GM19438 (cell line): ENCODE measurements around the gene CFAP57.

Experiments used
- ATAC-seq: cut with Tn5 transposase; IDR thresholded peaks from one replicate; pipeline ENCODE4 v1.9.1; 2021; ENCODE audit warnings: low read depth; ENCODE audit not compliant: unreplicated experiment

Gene CFAP57

DNA sequence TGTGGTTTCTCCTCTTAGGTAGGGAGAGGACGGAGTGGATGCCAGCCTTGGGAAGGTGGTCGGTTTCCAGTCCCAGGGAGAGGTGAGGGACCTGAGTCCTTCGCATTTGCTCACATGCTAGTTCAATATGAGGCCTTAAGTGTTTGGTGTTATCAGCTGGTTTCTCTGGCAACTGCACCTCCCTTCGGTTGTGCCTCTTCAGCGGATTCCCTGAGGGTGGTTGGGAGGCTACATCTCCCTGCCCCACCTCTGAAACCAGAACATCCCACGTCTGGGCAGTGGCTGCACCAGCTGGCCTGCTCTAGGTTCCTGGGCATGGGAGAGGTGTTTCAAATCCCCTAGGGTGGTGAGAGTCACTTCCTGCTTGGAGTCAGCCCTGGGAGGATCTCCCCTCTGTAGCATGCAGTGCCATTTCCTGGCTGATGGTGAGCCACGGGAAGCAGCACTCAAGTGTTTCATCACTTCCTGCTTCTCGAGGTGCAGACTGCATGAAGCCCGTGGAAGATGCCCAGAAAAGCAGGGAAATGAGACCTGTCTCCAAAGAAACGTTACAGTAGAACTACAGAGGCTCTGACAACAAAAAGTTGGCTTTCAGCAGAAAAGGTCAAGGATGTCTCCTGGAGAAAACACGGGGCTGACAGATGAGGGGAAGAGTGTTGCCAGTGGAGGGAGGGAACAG lies 102.1 kb downstream of the CFAP57 start:
- no peak for ATAC-seq

DNA sequence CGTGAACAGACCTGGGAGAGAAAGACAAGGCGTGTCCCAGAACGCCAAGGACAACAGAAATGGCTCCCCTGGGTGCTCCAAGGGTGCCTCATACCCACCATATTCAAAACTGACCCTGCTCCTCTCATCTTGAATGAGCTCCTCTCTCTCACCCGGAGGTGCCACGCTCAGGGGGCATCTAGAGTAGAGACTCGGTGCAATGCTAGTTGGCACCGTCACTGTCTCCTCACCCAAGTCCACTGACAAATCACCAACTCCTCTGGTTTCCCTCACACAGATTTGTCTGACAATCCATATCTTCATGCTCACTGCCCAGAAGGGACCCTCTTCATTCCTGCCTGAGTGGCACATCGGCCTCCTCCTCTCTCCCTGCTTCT lies 102.7 kb downstream of the CFAP57 start:
- ATAC-seq = no peak

DNA sequence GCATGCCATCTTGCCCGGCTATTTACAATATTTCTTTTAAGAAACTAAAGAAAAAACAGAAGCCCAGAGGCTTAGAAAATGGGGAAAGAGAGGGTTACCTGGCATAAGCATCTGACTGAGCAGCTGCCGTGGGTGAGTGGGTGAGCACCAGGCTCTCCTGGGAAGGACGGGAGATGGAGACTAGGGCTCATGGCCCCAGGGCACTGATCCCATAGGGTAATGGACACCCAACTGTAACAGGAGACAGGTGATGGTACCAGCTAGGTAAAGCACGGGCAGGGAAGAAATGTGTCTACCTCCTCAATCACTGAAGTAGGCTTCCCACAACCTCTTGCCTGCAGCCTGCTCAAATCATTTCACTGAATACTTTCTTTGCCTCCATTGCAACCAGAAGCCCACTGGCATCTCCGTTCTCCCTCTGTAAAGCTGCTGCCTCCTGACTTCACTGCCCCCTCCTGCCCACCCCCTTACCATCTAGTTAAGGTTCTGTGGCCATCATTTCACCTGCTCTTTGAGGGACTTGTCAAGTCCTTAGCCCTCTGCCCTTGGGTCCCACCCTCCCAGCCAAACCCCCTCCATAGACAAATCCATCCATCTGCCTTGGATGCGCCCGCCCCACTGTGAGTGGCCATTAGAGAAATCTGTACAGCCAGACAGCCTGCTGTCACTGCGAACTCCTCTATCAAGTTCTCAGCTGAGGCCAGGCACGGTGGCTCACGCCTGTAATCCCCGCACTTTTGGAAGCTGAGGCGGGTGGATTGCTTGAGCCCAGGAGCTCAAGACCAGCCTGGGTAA lies 103.9 kb downstream of the CFAP57 start:
- ATAC-seq = no peak

DNA sequence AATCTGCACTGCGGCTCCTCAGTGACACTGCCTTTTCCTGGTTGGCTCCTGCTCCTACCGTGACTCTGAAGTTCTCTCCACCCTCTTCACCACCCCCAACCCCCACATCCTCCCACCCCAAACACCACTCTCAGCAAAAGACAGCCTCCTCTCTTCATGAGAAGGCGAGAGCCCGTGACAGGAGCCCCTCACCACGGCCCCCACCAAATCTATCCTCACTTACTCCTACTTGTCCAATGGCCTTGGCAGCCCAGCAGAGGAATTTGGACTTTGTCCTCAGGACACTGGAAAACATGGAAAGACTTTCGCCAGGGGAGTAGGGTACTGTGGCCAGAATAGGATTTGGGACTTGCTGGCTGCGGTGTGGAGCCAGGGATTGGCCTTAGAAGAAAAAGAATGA lies 104.5 kb downstream of the CFAP57 start:
- no peak for ATAC-seq

DNA sequence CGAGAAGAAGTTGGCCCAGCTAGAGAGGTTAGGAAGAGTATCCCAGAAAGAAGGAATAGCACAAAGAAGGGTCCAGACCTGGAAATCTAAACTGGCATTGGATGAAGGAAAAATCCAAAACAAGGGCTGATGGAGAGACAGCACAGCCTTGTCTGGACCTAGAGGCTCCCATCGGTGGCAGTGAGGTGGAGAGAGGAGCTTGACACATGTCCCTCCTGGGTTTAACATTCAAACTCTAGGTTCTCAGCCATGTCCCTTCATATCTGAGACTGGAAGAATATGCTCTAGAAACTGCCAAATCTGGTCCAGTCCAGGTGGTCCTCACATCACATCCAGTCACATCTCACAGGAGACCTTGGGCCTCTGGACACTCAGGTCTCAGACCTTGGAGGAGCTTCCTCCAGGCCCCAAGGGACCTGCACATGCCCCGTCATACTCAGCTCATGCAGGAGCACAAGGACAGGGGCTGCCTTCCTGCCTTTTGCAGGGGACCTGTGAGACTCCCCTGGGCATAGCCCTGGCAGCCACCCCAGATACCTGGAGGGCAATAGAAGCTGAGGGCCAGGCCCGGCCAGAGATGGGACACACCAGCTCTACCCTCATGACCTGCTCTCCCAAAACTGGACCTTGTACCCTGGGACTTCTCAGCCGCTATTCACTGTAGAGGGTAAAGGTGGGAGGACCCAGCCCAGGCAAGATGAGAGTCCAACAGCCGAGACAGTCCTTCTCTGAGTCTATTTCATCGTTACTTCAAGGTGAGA lies 105.2 kb downstream of the CFAP57 start:
- ATAC-seq = no peak

DNA sequence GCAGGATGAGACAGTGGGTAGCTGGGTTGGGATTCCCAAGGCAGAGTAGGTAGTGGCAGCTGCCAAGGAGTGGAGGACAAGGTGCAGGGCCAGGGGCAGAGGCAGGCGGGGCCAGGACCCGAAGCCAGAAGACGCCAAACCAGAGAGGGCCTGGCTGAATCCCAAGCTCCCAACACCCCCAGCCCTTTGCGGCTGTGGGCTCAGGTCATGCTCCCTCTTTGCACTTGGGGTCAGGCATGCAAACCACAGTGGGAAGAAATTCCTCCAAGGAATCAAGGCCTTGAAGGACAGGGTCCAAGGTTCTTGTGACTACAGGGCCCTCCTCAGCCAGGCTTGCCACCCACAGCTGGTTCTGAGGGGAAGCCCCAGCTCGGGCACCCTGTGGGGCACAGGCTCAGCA lies 107.0 kb downstream of the CFAP57 start:
- ATAC-seq = no peak

DNA sequence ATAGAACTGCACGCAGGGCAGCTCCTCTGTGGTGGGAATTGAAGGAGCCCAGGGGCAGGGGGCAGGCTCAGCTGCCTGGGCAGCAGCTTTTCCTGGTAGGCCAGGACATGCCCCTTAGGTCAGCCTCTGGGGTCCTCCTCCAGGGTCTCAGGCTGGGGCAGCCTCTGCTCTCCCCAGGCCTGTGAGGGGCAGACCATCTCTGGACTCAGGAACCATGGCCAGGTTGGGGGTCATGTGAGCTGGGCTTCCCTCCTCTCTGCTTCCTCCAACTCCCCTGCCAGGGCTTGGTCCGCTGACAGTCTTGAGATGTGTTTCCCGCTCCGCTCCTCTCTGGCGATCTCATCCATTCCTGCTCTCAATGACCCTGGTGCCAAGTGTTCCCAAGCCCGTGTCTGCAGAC lies 107.5 kb downstream of the CFAP57 start:
- ATAC-seq = no peak

DNA sequence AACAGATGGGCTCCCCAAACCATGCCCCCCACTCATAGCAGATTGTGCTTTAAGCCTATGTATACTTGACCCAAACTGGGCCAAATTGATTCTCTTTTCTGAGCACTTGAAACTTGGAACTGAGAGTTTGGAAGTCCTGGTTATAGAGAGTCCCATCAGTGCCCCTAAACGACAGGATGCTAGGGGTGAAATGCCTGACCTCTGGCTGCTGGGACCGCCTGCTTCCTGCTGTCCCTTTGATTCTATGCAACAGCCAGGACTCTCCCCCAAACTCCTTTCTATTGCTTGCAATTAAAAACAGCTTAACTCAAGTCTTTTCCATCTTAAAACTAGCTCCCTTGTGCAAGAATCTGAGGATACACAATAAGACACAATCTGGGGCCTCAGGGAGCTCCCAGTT lies 108.6 kb downstream of the CFAP57 start:
- ATAC-seq = no peak

DNA sequence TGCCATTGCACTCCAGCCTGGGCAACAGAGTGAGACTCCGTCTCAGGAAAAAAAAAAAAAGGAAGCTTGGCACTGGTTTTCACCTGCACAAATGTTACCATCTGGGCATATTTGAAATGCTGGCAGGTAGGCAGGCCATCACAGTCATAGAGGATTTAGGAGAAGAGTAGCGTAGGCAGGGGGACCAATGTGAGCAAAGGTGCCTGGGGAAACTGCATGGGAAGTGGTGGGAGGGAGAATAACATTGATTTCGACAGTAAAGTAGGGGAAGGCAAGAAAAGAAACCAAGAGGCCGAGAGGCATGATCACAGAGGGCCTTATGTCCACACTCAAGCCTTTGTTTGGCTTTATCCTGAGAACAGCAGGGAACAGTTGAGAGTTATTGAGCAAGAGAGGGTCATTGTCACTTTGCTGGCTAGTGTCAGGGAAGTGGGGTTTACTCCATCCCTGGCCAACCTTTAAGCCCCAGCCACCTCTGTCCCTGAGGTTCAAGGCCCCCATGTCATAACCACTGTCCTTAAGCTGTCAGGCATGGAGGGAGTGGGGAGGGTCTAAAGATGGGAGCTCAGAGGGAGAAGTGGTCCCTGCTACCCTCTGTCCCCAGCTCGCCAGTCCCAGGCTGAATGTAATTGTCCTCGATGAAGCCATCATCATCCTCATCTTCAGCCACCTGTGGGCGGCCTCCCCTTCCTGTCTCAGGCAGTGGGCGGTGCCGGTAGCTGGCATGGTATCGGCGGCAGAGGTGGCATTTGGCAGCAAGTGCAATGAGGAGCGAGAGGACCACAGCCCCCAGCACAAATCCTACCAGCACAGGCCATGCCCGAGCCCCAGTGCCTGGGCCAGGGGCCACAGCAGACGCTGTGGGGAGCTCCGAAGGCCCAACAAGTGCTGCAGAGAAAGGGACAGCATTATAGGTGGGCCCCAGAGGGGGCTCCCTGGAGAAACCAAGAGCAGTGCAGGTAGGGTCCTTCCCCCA lies 110.4 kb downstream of the CFAP57 start:
- ATAC-seq = no peak

DNA sequence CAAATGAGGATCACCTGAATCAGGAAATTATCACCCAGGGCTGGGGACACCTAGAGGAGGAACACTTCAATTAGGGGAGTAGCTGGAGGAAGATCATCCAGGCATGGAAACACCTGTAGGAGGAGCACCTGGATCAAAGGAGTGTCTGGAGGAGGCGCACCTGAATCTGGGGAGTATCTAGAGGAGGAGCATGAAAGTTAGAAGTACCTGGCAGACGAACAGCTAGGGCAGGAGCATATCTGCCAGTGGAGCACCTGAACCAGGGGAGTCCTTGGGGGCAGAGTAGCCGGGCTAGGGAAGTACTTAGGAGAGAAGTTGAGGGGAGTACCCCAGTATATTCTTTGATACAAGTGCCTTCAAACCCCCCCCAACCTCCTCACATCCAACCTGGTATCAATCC lies 111.9 kb downstream of the CFAP57 start:
- ATAC-seq = no peak

DNA sequence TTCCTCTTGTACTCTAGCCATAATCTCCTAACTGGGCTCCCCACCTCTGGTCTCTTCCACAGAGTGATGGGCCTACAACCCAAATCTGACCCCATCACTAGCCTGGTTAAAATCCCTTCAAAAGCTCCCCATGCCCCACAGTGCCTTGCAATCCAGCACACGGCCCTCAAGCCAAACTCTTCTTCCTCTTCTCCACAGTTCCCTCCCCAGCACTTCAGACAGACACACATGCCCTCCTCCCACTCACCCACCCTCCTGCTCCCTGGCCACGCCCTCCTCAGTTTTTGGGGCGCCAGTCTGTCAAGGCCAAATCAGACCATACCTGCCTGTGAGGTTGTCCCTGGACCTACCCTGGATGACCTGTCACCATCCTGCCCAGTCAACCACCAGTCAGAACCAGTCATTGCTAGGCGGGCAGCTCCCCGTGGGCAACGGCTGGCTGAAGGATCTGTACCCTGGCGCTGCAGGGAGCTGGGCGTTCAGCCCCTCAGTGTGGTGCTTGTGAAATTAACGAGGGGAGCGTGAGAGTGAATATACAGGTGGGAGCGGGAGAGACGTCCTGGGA lies 112.5 kb downstream of the CFAP57 start:
- no peak for ATAC-seq

DNA sequence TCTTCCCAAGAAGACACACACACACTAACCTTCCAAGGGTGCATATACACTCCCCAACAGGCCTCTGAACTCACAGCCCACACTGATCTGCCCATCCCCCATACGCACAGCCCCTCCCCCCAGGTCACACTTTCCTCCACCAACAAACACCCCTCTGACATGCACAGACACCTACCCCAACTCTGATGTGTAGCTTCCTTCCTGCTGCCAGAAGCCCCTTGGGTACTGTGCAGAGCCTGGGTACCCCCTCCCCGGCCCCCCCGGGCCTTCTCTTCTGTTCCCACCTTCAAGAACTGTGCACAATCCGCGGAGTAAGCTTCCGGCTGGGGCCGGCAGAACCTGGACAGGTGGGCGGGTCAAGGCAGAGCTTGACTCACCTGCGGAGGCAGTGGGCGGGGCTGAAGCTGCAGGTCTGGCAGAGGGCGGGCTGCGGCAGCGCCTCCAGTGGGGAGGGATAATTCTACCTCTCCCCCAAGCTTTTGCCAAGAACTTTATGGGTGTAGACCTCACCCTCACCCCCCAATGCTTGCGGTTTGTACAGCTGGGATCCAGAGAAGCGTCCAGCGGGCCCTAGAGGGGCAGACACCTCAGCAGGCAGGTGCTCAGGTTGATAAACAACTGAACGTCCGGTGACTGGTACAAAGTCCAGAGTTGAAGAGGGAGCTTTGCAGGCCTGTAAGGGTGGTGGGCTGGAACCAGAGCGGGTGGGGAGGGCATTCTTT lies 113.3 kb downstream of the CFAP57 start, which contains the start of gene C1orf210:
Gene C1orf210, minus strand, starts transcription at position 313 of the 722 bp plus-strand sequence. CDS start 2,311 bp downstream, outside the sequence.
- no peak for ATAC-seq

DNA sequence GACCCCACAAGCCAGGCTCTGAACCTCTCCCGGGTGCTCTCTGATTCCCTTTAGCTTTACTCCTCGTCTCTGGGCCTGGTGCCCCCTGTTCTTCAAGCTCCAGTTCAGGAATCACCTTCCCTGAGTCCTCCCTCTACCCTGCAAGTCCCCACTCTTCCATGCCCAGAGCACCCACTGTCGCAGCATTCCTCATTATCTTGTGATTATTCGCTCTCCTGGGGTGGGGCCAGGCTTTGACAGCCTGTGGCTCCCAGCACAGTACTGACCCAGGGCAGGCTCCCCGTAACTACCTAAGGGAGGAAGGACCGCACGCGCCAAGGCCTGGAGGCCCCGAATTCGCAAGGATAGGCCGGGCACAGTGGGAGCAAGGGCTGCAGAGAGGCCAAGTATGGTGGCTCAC lies 114.0 kb downstream of the CFAP57 start:
- no peak for ATAC-seq

DNA sequence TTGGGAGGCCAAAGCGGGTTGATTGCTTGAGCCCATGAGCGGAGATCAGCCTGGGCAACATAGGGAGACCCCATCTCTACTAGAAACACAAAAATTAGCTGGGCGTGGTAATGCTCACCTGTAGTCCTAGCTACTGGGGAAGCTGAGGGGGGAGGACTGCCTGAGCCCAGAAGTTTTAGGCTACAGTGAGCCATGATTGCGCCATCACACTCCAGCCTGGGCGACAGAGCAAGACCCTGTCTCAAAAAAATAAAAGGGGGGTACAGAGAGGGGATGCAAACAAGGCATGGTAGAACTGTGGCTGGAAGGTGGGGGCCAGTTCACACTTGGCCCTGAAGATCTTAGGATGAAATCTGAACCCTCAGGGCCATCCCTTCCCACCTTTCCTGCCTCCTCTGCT lies 114.4 kb downstream of the CFAP57 start:
- no peak for ATAC-seq

DNA sequence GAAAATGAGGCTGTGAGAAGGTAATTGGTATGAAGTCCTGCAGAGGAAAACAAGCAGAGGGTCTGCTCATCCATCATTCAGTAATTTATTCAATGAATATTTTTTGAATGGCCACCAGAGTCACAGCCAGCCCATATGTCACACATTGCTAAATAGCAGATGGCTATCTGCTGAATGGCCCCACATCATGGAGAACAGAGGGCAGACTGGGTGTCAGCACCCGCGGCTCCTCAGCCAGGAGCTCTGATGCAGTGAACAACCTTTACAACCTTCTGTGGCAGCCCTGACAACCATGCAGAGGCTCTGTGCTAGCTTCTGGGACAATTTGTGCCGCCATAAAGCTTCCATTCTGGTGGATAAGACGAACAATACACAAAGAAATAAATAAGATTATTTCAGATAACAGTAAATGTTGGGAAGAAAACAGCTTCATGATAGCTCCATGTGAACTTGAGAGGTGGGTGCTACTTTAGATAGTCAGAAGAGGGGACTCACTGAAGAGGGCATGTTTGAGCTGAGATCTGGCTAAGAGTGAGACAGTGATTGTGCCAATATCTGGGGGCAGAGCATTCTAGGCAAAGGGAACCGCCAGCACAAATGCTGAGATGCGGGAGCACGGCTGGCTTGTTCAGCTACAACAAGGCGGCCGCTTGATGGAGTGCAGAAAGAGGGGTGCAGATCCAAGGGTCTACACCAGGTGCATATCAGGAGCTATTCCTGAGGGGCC lies 116.1 kb downstream of the CFAP57 start:
- no peak for ATAC-seq

DNA sequence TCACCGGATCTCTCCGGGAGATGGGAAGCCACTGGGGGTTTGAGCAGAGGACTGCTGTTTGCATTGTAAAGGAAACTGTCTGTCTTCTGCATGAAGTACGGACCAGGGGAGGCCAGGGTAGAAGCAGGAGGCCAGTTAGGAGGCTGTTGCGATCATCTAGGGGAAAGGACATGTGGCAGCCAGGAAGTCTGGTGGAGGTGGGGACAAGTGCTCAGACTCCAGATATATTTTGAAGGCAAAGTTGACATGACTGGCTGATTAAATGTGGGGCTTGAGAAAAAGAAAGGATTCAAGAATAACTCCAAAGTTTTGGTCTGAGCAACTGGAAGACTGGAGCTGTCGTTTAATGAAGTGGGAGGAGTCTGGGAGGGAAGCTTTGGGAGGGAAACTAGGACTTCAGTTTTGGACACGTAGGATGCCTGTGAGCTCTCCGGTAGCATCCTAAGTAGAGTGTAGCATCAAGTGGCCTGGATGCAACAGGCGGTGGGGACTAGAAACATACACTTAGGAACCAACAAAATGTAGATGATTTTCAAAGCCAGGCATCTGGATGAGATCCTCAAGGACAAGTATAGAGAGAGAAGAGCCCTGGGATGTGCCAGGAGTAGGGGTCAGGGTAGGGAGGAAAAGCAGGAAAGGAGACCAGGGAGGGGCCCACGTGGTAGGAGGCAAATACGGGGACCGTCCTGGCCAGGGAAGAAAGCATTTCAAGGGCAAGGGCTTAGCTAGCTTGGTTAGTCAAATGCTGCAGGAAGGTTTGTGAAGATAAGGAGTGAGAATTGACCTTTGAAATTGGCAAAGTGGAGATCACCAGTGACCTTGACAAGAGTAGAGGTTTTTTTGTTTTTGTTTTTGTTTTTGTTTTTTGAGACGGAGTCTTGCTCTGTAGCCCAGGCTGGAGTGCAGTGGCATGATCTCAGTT lies 116.9 kb downstream of the CFAP57 start:
- ATAC-seq = no peak

DNA sequence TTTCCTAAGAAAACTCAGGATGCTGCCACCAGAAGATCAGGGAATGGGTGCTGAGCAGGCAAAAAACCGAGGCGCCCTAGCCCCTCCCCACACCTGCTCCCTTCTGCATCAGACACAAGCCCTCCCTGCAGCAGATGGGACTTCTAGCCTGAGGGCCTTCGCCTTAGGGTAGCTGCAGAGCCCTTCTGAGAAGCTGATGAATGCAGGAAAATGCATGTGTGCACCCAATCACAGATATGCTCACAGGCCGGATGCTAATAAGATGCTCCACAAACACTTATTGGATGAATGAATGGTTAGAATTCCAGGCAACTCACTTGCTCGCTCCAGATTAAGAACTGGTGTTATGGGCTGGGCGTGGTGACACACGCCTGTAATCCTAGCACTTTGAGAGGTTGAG lies 120.1 kb downstream of the CFAP57 start:
- ATAC-seq = no peak

DNA sequence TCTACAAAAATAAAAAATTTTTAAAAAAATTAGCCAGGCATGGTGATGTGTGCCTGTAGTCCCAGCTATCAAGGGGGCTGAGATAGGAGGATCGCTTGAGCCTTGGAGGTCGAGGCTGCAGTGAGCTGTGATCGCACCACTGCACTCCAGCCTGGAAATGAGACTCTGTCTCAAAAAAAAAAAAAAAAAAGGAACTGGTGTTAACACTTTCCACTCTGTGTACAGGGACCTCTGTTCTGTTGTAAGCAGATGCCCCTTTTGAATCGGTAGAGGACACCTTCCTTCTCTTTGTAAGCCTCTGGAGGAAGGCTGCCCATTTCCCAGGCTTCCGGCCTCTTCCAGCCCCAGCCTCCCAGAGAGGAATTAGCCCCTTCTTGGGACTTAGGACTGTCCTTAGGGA lies 120.5 kb downstream of the CFAP57 start:
- ATAC-seq = no peak
